GM23338 (cell line): ENCODE data around the gene CUTC. TPM values are rescaled to one million over a fixed set of nuclear protein-coding genes. Genes with fewer than 3 reads are reported as not detected.
A peak's percentile ranks its signal among the peaks of the same experiment; 100 is the strongest.

ENCODE experiments used
- ATAC-seq: fragments of 200-7000 bp; cut with Tn5 transposase; 3 replicates; pipeline ENCODE4 v1.9.1; 2020
- DNase-seq: peaks from one replicate; pipeline ENCODE4 v3.0.0-alpha.2; 2015; ENCODE audit warnings: low spot score
- H2AFZ ChIP-seq: fragments of 200-600 bp; sonication (generic); 2 replicates; pipeline ENCODE4 v1.8.0; 2016; ENCODE audit warnings: antibody characterized with exemption, mild to moderate bottlenecking, moderate library complexity
- H3F3A ChIP-seq: fragments of 200-600 bp; sonication (generic); replicated peaks from 2 replicates; pipeline ENCODE4 v1.8.0; 2017; ENCODE audit warnings: antibody characterized with exemption, mixed run types, low read depth
- H3K27ac ChIP-seq: fragments of 200-600 bp; sonication (generic); 2 replicates; pipeline ENCODE4 v1.6.1; 2016; ENCODE audit warnings: low read depth
- H3K27me3 ChIP-seq: fragments of 200-600 bp; sonication (generic); 2 replicates; pipeline ENCODE4 v1.8.0; 2016; ENCODE audit warnings: mild to moderate bottlenecking, mixed run types, moderate library complexity; ENCODE audit not compliant: insufficient read depth
- H3K36me3 ChIP-seq: fragments of 200-600 bp; sonication (generic); 2 replicates; pipeline ENCODE4 v1.8.0; 2016; ENCODE audit warnings: mild to moderate bottlenecking; ENCODE audit not compliant: insufficient read depth
- H3K4me1 ChIP-seq: fragments of 200-600 bp; sonication (generic); 2 replicates; pipeline ENCODE4 v1.8.0; 2016; ENCODE audit warnings: mild to moderate bottlenecking, moderate library complexity; ENCODE audit not compliant: insufficient read depth
- H3K4me2 ChIP-seq: fragments of 200-600 bp; sonication (generic); 2 replicates; pipeline ENCODE4 v1.7.1; 2017; ENCODE audit warnings: mixed run types
- H3K4me3 ChIP-seq: fragments of 200-600 bp; sonication (generic); 2 replicates; pipeline ENCODE4 v1.6.1; 2016; ENCODE audit warnings: mixed run types
- H3K79me2 ChIP-seq: fragments of 200-600 bp; sonication (generic); replicated peaks from 2 replicates; pipeline ENCODE4 v1.8.0; 2017; ENCODE audit warnings: mild to moderate bottlenecking; ENCODE audit not compliant: insufficient read depth
- H3K9me2 ChIP-seq: fragments of 200-600 bp; sonication (generic); 2 replicates; pipeline ENCODE4 v1.8.0; 2017; ENCODE audit not compliant: insufficient read depth
- H4K20me1 ChIP-seq: fragments of 200-600 bp; sonication (generic); replicated peaks from 2 replicates; pipeline ENCODE4 v1.8.0; 2017; ENCODE audit warnings: mild to moderate bottlenecking; ENCODE audit not compliant: insufficient read depth
- H3K27ac Mint-ChIP-seq: 2 replicates; pipeline ENCODE4 v1.8.0; 2020; ENCODE audit warnings: inconsistent platforms, mild to moderate bottlenecking, moderate library complexity, mixed read lengths
- H3K27me3 Mint-ChIP-seq: 3 replicates; pipeline ENCODE4 v1.8.0; 2022; ENCODE audit warnings: low read depth, mild to moderate bottlenecking, moderate library complexity, mixed read lengths, inconsistent platforms; ENCODE audit not compliant: insufficient read depth, poor library complexity
- H3K36me3 Mint-ChIP-seq: 3 replicates; pipeline ENCODE4 v1.8.0; 2021; ENCODE audit warnings: low read depth, mild to moderate bottlenecking, inconsistent platforms, moderate library complexity, mixed read lengths
- H3K4me1 Mint-ChIP-seq: 3 replicates; pipeline ENCODE4 v1.8.0; 2020; ENCODE audit warnings: mild to moderate bottlenecking, inconsistent platforms, mixed read lengths
- H3K4me3 Mint-ChIP-seq: 3 replicates; pipeline ENCODE4 v1.8.0; 2021; ENCODE audit warnings: moderate library complexity, mild to moderate bottlenecking, inconsistent platforms, mixed read lengths
- H3K9me3 Mint-ChIP-seq: 3 replicates; pipeline ENCODE4 v1.8.0; 2020; ENCODE audit warnings: moderate library complexity, mild to moderate bottlenecking, inconsistent platforms, mixed read lengths
- CREB1 ChIP-seq: fragments of 250-450 bp; sonication (Bioruptor Pico); IDR thresholded peaks from 2 replicates; pipeline ENCODE4 v1.5.0; 2020; ENCODE audit warnings: low read depth, mild to moderate bottlenecking, moderate library complexity
- CTCF ChIP-seq, 2 experiments: fragments of 200-600 bp in 1 of 2; sonication (generic) in 1 of 2; conservative IDR thresholded peaks; 2 replicates each; pipeline versions ENCODE4 v1.5.1 to v1.6.1; 2016 to 2017; ENCODE audit warnings: antibody characterized with exemption in 2 of 2, low read depth in 2 of 2, mild to moderate bottlenecking in 2 of 2, moderate library complexity in 1 of 2
- ETS1 ChIP-seq: IDR thresholded peaks from 2 replicates; pipeline ENCODE4 v1.6.1; 2016; ENCODE audit warnings: antibody characterized with exemption
- REST ChIP-seq: IDR thresholded peaks from one replicate; pipeline ENCODE4 v1.6.1; 2018; ENCODE audit warnings: antibody characterized with exemption; ENCODE audit not compliant: unreplicated experiment
- STAT1 ChIP-seq: IDR thresholded peaks from one replicate; pipeline ENCODE4 v1.6.1; 2016; ENCODE audit warnings: antibody characterized with exemption; ENCODE audit not compliant: unreplicated experiment
- ZNF114 ChIP-seq: fragments of 250-450 bp; sonication (Bioruptor Pico); IDR thresholded peaks from 2 replicates; pipeline ENCODE4 v1.5.0; 2020; ENCODE audit warnings: mild to moderate bottlenecking, moderate library complexity
- ZNF462 ChIP-seq: fragments of 250-450 bp; sonication (Bioruptor Pico); IDR thresholded peaks from 2 replicates; pipeline ENCODE4 v1.5.0; 2020; ENCODE audit warnings: mild to moderate bottlenecking, moderate library complexity
- polyA plus RNA-seq: library from polyadenylated mRNA; unstranded; fragments of >200 nt; fragmentation: Nextera tagmentation; extraction: Ambion mirVana; gene quantifications from 2 replicates; pipeline ENCODE4 v1.2.1, GENCODE V29; 2016
- total RNA-seq: library from RNA; depleted of rRNA; stranded (reverse); fragments of >200 nt; shearing (Covaris generic); gene quantifications from 2 replicates; pipeline ENCODE4 v1.2.3, GENCODE V29; 2014

The CUTC gene
- total and polyA plus RNA-seq, 2 experiments from 2014 or later = 20.2 to 30.4 TPM

GRCh38 chr10:99698504-99699080 is 33.4 kb upstream of the CUTC start:
- H3K4me2 ChIP-seq = no peak overlapping the region
- no peak overlapping the region for H3K27ac ChIP-seq
- H2AFZ ChIP-seq = no peak overlapping the region
- H3K36me3 ChIP-seq = peaks cover 22% of the 10 kb centered on the region
- H3K4me3 ChIP-seq = no peak overlapping the region
- no peaks in the 10 kb centered on the region for H3K79me2 ChIP-seq
- Mint-ChIP-seq H3K27ac (no peak overlapping the region), H3K27me3 (no peaks in the 10 kb centered on the region), H3K4me1 (no peaks in the 10 kb centered on the region), H3K36me3 (peaks cover 30% of the 10 kb centered on the region; the same call in 2 of the 3 replicates), H3K9me3 (no peaks in the 10 kb centered on the region), H3K4me3 (no peak overlapping the region)
- no peak for TF ChIP-seq ETS1
- no peak for TF ChIP-seq STAT1
- TF ChIP-seq ZNF462 (CRISPR knock-in tag) = no peak
- no peak for TF ChIP-seq CREB1 (CRISPR knock-in tag)
- TF ChIP-seq CTCF (conservative IDR thresholded peaks at IDR 0.05; ENCODE audit: low read depth in 2 of 2) = peak; percentile 32 to 42
- TF ChIP-seq ZNF114 (CRISPR knock-in tag) = no peak
- TF ChIP-seq REST = no peak
- no peaks in the 10 kb centered on the region for H3K27me3 ChIP-seq
- DNase-seq (no peak), ATAC-seq (no peak)
- no peaks in the 10 kb centered on the region for H3K4me1 ChIP-seq
- no peaks in the 10 kb centered on the region for H3F3A ChIP-seq
- no peaks in the 10 kb centered on the region for H4K20me1 ChIP-seq
- H3K9me2 ChIP-seq = no peaks in the 10 kb centered on the region
